GM19455 (cell line): ENCODE measurements around the gene EFHD2.
A peak's percentile ranks its signal among the peaks of the same experiment; 100 is the strongest.
"Not testable (repeated sequence)": the region's sequence is repeated elsewhere in the genome, so short reads cannot be mapped to it uniquely, and the experiment has no call there.

Source experiments
- ATAC-seq: cut with Tn5 transposase; IDR thresholded peaks from one replicate; pipeline ENCODE4 v1.9.1; 2021; ENCODE audit not compliant: unreplicated experiment

The EFHD2 gene

GRCh38 chr1:15409388-15410222 lies at the start of gene EFHD2:
Gene EFHD2 (plus strand): TSS chr1:15409888. CDS start chr1:15409972, 84 bp downstream.
- peak; percentile 74 for ATAC-seq

GRCh38 chr1:15360700-15361099 lies 49.0 kb upstream of the EFHD2 start:
- no peak for ATAC-seq

GRCh38 chr1:15362096-15362736 lies 47.5 kb upstream of the EFHD2 start:
- ATAC-seq, result no peak

GRCh38 chr1:15362737-15363128 lies 47.0 kb upstream of the EFHD2 start:
- ATAC-seq, result no peak

- no peak for ATAC-seq
Observed at GRCh38 chr1:15364740-15365139, 44.9 kb upstream of the EFHD2 start.

- ATAC-seq, result no peak
Observed at GRCh38 chr1:15368888-15369287, 40.8 kb upstream of the EFHD2 start.

GRCh38 chr1:15370268-15370667 lies 39.4 kb upstream of the EFHD2 start:
- no peak for ATAC-seq

GRCh38 chr1:15370781-15371520 lies 38.7 kb upstream of the EFHD2 start:
- no peak for ATAC-seq

- ATAC-seq, result no peak
Observed at GRCh38 chr1:15371610-15372545, 37.8 kb upstream of the EFHD2 start.

GRCh38 chr1:15378729-15379128 lies 31.0 kb upstream of the EFHD2 start:
- no peak for ATAC-seq

- not testable (repeated sequence) for ATAC-seq
Observed at GRCh38 chr1:15379151-15379550, 30.5 kb upstream of the EFHD2 start.

GRCh38 chr1:15380601-15381508 lies 28.8 kb upstream of the EFHD2 start:
- ATAC-seq, result no peak

- ATAC-seq, result no peak
Observed at GRCh38 chr1:15381805-15382204, 27.9 kb upstream of the EFHD2 start.

- no peak for ATAC-seq
Observed at GRCh38 chr1:15382601-15383518, 26.8 kb upstream of the EFHD2 start.

- no peak for ATAC-seq
Observed at GRCh38 chr1:15383810-15384209, 25.9 kb upstream of the EFHD2 start.

GRCh38 chr1:15384301-15384901 lies 25.3 kb upstream of the EFHD2 start:
- no peak for ATAC-seq

GRCh38 chr1:15385420-15385819 lies 24.3 kb upstream of the EFHD2 start:
- ATAC-seq, result no peak

GRCh38 chr1:15386164-15386749 lies 23.4 kb upstream of the EFHD2 start:
- no peak for ATAC-seq
